ENCODE results near the gene PACS2.

DNA sequence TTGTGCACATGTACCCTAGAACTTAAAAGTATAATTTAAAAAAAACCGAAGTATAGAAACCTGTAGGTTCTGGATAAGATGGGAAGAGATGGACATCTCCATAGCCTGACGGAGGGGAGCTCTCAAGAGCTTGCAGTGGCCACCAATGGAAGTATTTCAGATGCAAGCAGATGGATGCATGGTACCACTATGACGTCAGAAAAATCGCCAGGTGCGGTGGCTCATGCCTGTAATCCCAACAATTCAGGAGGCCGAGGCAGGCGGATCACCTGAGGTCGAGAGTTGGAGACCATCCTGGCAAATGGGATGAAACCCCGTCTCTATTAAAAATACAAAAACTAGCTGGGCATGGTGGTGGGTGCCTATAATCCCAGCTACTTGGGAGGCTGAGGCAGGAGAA lies 87.2 kb downstream of the PACS2 start:
- TF ChIP-seq, protein P1, sequence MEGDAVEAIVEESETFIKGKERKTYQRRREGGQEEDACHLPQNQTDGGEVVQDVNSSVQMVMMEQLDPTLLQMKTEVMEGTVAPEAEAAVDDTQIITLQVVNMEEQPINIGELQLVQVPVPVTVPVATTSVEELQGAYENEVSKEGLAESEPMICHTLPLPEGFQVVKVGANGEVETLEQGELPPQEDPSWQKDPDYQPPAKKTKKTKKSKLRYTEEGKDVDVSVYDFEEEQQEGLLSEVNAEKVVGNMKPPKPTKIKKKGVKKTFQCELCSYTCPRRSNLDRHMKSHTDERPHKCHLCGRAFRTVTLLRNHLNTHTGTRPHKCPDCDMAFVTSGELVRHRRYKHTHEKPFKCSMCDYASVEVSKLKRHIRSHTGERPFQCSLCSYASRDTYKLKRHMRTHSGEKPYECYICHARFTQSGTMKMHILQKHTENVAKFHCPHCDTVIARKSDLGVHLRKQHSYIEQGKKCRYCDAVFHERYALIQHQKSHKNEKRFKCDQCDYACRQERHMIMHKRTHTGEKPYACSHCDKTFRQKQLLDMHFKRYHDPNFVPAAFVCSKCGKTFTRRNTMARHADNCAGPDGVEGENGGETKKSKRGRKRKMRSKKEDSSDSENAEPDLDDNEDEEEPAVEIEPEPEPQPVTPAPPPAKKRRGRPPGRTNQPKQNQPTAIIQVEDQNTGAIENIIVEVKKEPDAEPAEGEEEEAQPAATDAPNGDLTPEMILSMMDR (conservative IDR thresholded peaks at IDR 0.05; ENCODE audit: low read length): no peak
- TF ChIP-seq EZH2phosphoT487 (IDR thresholded peaks at IDR 0.05; ENCODE audit: borderline replicate concordance): no peak
